BJ (cell line): Measurements from ENCODE around the gene RNF38. TPM values are rescaled to one million over a fixed set of nuclear protein-coding genes. Genes with fewer than 3 reads are reported as not detected.
"Not testable (repeated sequence)": the region's sequence is repeated elsewhere in the genome, so short reads cannot be mapped to it uniquely, and the experiment has no call there.

Source experiments
- CTCF ChIA-PET: fragments of 350-600 bp; formaldehyde crosslinking; extraction: SDS; loops from one replicate; lab custom pipeline; 2021; ENCODE audit warnings: antibody characterized with exemption, inconsistent platforms; lab: Yijun Ruan, JAX
- POLR2A ChIA-PET: fragments of 300-600 bp; sonication (Branson Sonifier 250); formaldehyde crosslinking; extraction: SDS; loops from one replicate; lab custom pipeline; 2021; ENCODE audit warnings: antibody characterized with exemption; lab: Charles Lee
- DNase-seq: peaks from one replicate; pipeline ENCODE4 v3.0.0-alpha.2; 2011; ENCODE audit warnings: low read depth
- H3K27me3 ChIP-seq: 2 replicates; pipeline ENCODE4 v1.6.0; 2011; ENCODE audit warnings: low read length; ENCODE audit not compliant: control insufficient read depth, insufficient read depth
- H3K36me3 ChIP-seq: 2 replicates; pipeline ENCODE4 v1.5.1; 2011; ENCODE audit warnings: low read length; ENCODE audit not compliant: control insufficient read depth, insufficient read depth
- H3K4me3 ChIP-seq: 2 replicates; pipeline ENCODE4 v1.5.1; 2011; ENCODE audit warnings: low read depth, mild to moderate bottlenecking, control low read depth, low read length
- CTCF ChIP-seq: IDR thresholded peaks from 2 replicates; pipeline ENCODE4 v1.5.1; 2011; ENCODE audit warnings: low read depth, mild to moderate bottlenecking, control low read depth, inconsistent platforms, low read length, moderate library complexity; ENCODE audit not compliant: insufficient read depth
- polyA plus RNA-seq: library from polyadenylated mRNA; depleted of rRNA; stranded (reverse); fragments of >200 nt; gene quantifications from 2 replicates; pipeline ENCODE4 v1.2.3, GENCODE V29; 2011

Gene RNF38
- polyA plus RNA-seq, 1 experiment = 20.0 TPM

GRCh38 chr9:36424289-36425055 lies 24.4 kb upstream of the RNF38 start:
- Histone ChIP-seq H3K27me3 (no peaks in the 10 kb centered on the region), H3K36me3 (no peaks in the 10 kb centered on the region), H3K4me3 (no peak overlapping the region)
- no peak for TF ChIP-seq CTCF
- no peak for DNase-seq
- CTCF ChIA-PET = interaction anchor here (3.9 kb wide), 1 partner anchor 18 kb away, joined by 19 read pairs; no protein-coding TSS in a partner anchor
- POLR2A ChIA-PET = no interaction called here

- Histone ChIP-seq H3K36me3 (no peaks in the 10 kb centered on the region), H3K27me3 (no peaks in the 10 kb centered on the region), H3K4me3 (no peak overlapping the region)
- CTCF ChIA-PET = interaction anchor here (3.4 to 3.9 kb wide), 2 partner anchors 17 to 27 kb away, joined by 10 to 19 read pairs; no protein-coding TSS in a partner anchor
- TF ChIP-seq CTCF = no peak
- no peak for DNase-seq
- POLR2A ChIA-PET = no interaction called here
Observed at GRCh38 chr9:36423206-36423605, 23.1 kb upstream of the RNF38 start.

GRCh38 chr9:36416890-36417289 lies 16.8 kb upstream of the RNF38 start:
- no peak for DNase-seq
- TF ChIP-seq CTCF = no peak
- Histone ChIP-seq H3K27me3 (no peaks in the 10 kb centered on the region), H3K36me3 (no peaks in the 10 kb centered on the region), H3K4me3 (no peak overlapping the region)
- ChIA-PET CTCF (interaction anchor here (1.4 to 5.0 kb wide), 2 partner anchors 9 to 31 kb away, joined by 4 to 32 read pairs; no protein-coding TSS in a partner anchor), POLR2A (no interaction called here)

GRCh38 chr9:36415822-36416525 lies 15.9 kb upstream of the RNF38 start:
- TF ChIP-seq CTCF = no peak
- CTCF ChIA-PET = interaction anchor here (5.0 kb wide), 1 partner anchor 8 kb away, joined by 32 read pairs; no protein-coding TSS in a partner anchor
- POLR2A ChIA-PET = no interaction called here
- Histone ChIP-seq H3K27me3 (no peaks in the 10 kb centered on the region), H3K4me3 (no peak overlapping the region), H3K36me3 (no peaks in the 10 kb centered on the region)
- DNase-seq = no peak

DNA sequence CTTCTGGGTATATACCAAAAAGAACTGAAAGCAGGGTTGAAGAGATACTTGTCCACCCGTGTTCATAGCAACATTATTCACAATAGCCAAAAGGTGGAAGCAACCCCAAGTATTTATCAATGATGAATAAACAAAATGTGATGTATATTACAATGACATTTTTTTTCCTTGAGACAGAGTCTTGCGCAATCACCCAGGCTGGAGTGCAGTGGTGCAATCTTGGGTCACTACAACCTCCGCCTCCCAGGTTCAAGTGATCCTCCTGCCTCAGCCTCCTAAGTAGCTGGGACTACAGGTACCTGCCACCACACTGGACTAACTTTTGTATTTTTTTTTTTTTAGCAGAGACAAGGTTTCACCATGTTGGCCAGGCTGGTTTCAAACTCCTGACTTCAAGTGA lies 11.3 kb upstream of the RNF38 start:
- H3K27me3 ChIP-seq, H3K4me3 ChIP-seq, H3K36me3 ChIP-seq, POLR2A ChIA-PET, CTCF ChIA-PET, DNase-seq: not testable (repeated sequence)

DNA sequence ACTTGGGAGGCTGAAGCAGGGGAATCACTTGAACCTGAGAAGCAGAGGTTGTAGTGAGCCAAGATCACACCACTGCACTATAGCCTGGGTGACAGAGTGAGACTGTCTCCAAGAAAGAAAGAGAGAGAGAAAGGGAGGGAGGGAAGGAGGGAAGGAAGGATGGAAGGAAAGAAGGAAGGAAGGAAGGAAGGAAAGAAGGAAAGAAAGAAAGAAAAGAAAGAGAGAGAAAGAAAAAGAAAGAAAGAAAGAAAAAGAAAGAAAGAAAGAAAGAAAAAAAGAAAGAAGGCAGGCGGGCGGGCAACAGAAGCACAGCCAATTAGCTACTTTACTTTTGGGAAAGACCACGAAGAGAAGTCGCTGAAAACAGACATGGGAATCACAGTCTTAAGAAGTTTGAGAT lies 9.0 kb upstream of the RNF38 start:
- DNase-seq, POLR2A ChIA-PET, H3K27me3 ChIP-seq, H3K36me3 ChIP-seq, H3K4me3 ChIP-seq: not testable (repeated sequence)
- CTCF ChIA-PET = interaction anchor here (0.7 to 3.2 kb wide), 8 partner anchors 8 to 168 kb away, joined by 3 to 39 read pairs (median 4); no protein-coding TSS in a partner anchor
